ENCODE measurements around the gene TRIM5.

DNA sequence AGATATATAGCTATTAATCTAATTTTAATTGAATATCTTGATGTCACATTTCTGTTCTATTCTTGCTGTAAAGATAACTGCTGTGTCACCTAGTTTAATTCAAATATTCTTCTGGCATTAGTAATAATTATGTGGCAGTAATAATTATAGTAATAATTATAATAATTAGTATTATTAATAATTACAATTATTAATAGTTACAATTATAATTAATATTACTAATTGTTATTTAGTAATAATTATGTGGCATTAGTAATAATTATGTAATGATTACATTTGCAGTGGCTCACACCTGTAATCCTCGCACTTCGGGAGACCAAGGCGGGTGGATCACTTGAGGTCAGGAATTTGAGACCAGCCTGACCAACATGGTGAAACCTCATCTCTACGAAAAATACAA is 1.6 kb upstream of the TRIM5 start:
- no peak for TF ChIP-seq POLR2AphosphoS5 (IDR thresholded peaks at IDR 0.05)
- no peak for TF ChIP-seq CTCF (IDR thresholded peaks at IDR 0.05)
- TF ChIP-seq POLR2A (IDR thresholded peaks at IDR 0.05): no peak
- TF ChIP-seq EP300 (IDR thresholded peaks at IDR 0.05): no peak
